Camera-type eye (tissue), 1 donor: ENCODE measurements around the gene MRPS27. TPM values are rescaled to one million over a fixed set of nuclear protein-coding genes. Genes with fewer than 3 reads are reported as not detected.

Experiments
- total RNA-seq: library from RNA; depleted of rRNA; stranded (reverse); fragments of >200 nt; gene quantifications from one replicate; pipeline ENCODE4 v1.2.3, GENCODE V29; 2014

MRPS27 gene
- total RNA-seq, result 56.4 TPM

DNA sequence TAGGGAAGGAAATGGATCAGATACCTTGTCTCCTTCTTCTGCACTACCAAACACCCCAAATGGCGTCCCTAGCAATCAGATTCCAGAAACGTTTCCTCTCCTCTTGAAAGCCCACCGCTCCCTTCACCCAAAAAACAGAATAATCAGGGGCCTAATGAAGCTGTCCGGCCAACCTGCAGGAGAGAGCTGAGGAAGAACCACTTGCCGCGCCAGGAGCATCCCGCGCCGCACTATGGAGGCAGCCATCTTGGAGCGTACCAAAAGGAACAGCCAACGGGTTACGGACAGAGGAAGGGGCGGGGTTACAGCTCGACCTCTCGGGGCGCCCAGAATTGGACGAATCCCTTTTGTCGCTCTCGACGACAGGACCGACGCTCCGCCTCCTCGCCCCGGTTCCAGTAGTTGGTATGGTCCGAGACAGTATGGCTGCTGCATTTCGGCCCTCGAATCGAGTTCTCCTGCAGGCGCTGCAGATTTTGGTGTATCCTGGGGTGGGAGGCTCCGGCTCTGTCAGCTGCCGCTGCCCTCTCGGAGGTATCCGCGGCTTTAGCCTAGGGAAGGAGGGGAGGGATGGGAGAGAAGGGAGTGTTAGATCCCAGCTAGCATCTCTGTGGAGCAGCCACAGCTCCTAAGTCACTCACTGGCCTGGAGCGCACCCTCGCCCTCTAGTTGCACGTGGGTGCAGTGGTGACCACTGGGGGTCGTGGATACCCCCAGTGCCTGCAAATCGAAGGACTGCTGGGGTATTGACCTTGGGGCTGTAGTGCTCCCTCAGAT, at the start of gene MRPS27, which contains the start of gene PTCD2:
Gene MRPS27 (minus strand): TSS at position 265 of the 777 bp plus-strand sequence. CDS start 19 bp downstream, at position 246.
Gene PTCD2 (plus strand): TSS at position 398 of the 777 bp plus-strand sequence. CDS start 10 bp downstream, at position 408.

Other genes starting within 250 kb of the MRPS27 start
- gene MAP1B, start 212.8 kb downstream of the MRPS27 start, total RNA-seq, result 748 TPM
- 10.1 TPM for gene PTCD2, start 133 bp upstream of the MRPS27 start, total RNA-seq
- 2.5 TPM for gene ZNF366, start 187.2 kb upstream of the MRPS27 start, total RNA-seq